Left kidney (tissue), 8 donors: ENCODE data around the gene ZNF322. TPM values are rescaled to one million over a fixed set of nuclear protein-coding genes. Genes with fewer than 3 reads are reported as not detected.
A peak's percentile ranks its signal among the peaks of the same experiment; 100 is the strongest.
"Not testable (repeated sequence)": the region's sequence is repeated elsewhere in the genome, so short reads cannot be mapped to it uniquely, and the experiment has no call there.

Experiments used
- DNase-seq: peaks from one replicate; pipeline ENCODE4 v3.0.0-alpha.2; 2013
- long read RNA-seq, 8 donors: transcript quantifications; one replicate each; lab custom pipeline, GENCODE V29; 2026
- polyA plus RNA-seq: library from polyadenylated mRNA; unstranded; fragments of 120-200 nt; gene quantifications from one replicate; pipeline ENCODE4 v1.2.1, GENCODE V29; 2013; ENCODE audit not compliant: insufficient read length

ZNF322 gene, protein sequence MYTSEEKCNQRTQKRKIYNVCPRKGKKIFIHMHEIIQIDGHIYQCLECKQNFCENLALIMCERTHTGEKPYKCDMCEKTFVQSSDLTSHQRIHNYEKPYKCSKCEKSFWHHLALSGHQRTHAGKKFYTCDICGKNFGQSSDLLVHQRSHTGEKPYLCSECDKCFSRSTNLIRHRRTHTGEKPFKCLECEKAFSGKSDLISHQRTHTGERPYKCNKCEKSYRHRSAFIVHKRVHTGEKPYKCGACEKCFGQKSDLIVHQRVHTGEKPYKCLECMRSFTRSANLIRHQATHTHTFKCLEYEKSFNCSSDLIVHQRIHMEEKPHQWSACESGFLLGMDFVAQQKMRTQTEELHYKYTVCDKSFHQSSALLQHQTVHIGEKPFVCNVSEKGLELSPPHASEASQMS
- 39.6 TPM for polyA plus RNA-seq
- long read RNA-seq, donor 1, full-length matches to known transcripts, result 20 of 20 reads
- long read RNA-seq, donor 1, partial matches to known transcripts, result 0 of 20 reads
- long read RNA-seq, donor 1, other reads (novel, unspliced or antisense), result 0 of 20 reads
- long read RNA-seq, donor 2, full-length matches to known transcripts, result 13 of 13 reads
- long read RNA-seq, donor 2, partial matches to known transcripts, result 0 of 13 reads
- long read RNA-seq, donor 2, other reads (novel, unspliced or antisense), result 0 of 13 reads
- long read RNA-seq, donor 3, full-length matches to known transcripts, result 11 of 11 reads
- long read RNA-seq, donor 3, partial matches to known transcripts, result 0 of 11 reads
- long read RNA-seq, donor 3, other reads (novel, unspliced or antisense), result 0 of 11 reads
- long read RNA-seq, donor 4, full-length matches to known transcripts, result 2 of 2 reads
- long read RNA-seq, donor 4, partial matches to known transcripts, result 0 of 2 reads
- long read RNA-seq, donor 4, other reads (novel, unspliced or antisense), result 0 of 2 reads
- long read RNA-seq, donor 5, full-length matches to known transcripts, result 16 of 16 reads
- long read RNA-seq, donor 5, partial matches to known transcripts, result 0 of 16 reads
- long read RNA-seq, donor 5, other reads (novel, unspliced or antisense), result 0 of 16 reads
- long read RNA-seq, donor 6, full-length matches to known transcripts, result 19 of 19 reads
- long read RNA-seq, donor 6, partial matches to known transcripts, result 0 of 19 reads
- long read RNA-seq, donor 6, other reads (novel, unspliced or antisense), result 0 of 19 reads
- long read RNA-seq, donor 7, full-length matches to known transcripts, result 20 of 20 reads
- long read RNA-seq, donor 7, partial matches to known transcripts, result 0 of 20 reads
- long read RNA-seq, donor 7, other reads (novel, unspliced or antisense), result 0 of 20 reads
- long read RNA-seq, donor 8, full-length matches to known transcripts, result 8 of 8 reads
- long read RNA-seq, donor 8, partial matches to known transcripts, result 0 of 8 reads
- long read RNA-seq, donor 8, other reads (novel, unspliced or antisense), result 0 of 8 reads

GRCh38 chr6:26659042-26659999 lies at the start of gene ZNF322:
ZNF322 (minus strand) TSS chr6:26659746; CDS start chr6:26638553, 21,193 bp downstream.
- peak; percentile 95 for DNase-seq

- DNase-seq, result not testable (repeated sequence)
Observed at GRCh38 chr6:26705780-26706179, 46.2 kb upstream of the ZNF322 start.

DNA sequence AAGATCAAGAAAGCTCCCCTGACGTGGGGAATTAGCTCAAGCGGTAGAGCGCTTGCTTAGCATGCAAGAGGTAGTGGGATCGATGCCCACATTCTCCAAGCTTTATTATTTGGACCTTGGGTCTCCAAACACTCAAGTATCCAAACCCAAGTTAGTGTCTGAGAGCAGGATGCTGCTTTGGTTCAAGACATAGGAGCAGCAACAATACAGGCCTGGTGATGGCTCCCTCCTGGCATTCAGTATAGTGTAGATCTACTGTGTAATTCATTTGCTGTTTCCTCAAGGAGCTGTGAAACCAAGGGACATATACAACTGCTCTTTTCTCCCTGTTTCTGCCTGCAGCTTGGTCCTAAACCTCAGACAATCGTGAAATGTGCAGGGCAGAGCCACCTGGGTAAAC lies 45.8 kb upstream of the ZNF322 start:
- DNase-seq, result not testable (repeated sequence)

DNA sequence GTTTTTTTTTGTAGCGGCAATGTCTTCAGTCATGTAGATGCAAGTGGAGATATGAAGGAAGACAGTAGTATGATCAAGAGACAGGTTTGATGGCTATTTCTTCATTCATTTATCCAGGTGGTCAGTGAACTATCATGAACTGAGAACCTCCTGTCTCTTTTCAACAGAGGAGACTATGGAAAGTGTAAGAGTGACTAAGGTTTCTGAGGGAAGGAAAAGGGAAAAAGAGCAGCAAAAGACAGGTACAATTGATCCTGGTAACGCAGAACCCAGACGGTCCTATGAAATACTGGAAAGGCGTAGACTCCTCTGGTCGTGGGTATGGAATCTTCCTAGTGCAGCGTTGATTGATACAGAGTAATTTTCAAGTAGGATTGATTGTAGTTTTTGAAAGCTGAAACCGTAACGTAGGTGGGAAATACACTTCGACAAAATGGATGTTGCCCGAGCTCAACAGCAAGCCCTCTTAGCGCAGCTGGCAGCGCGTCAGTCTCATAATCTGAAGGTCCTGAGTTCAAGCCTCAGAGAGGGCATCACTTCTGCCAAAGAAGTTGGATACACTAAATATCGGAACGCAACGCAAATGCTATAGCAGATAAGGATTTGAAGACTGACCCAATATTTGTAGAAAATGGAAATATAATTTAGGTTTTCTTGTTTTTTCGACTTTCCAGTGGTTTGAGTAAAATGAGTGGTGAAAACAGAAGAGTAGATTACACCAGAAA lies 41.6 kb upstream of the ZNF322 start:
- DNase-seq, result not testable (repeated sequence)

DNA sequence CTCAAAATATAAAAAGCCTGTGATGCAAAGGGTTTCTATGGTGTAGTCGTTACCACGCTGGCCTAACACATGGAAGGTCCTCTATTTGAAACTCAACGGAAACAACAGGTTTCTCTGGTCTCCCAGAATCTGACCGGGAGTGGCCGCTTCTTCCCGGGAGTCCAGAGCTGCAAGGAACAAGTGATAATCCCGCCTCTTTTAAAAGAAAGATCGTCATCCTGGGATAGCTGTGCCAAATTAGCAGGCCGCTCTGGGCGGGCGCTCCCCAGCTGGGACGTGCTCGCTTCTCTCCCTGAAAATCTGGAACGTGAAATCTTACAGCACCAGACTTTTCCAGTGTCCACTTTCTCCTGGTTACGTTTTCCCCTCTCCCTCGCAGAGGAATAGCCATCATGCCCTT lies 38.0 kb upstream of the ZNF322 start:
- not testable (repeated sequence) for DNase-seq

GRCh38 chr6:26689324-26689947 lies 29.9 kb upstream of the ZNF322 start:
- DNase-seq, result not testable (repeated sequence)

DNA sequence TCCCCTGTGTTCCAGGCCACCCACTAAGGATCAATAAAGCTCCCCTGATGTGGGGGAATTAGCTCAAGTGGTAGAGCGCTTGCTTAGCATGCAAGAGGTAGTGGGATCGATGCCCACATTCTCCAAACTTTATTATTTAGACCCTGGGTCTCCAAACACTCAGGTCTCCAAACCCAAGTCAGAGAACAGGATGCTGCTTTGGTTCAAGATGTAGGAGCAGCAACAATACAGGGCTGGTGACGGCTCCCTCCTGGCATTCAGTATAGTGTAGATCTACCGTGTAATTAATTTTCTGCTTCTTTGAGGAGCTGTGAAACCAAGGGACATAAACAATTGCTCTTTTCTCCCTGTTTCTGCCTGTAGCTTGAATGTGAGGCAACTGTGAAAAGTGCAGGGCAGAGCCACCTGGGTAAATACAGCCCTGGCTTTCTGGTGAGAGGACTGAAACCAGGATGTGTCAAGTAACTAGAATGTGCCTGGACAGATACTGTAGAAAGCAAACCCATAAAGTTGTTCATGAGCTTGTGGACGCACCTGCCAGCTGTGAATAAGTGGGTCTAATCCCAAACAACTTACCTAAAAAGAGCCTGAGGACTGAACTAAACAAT lies 23.0 kb upstream of the ZNF322 start:
- not testable (repeated sequence) for DNase-seq

DNA sequence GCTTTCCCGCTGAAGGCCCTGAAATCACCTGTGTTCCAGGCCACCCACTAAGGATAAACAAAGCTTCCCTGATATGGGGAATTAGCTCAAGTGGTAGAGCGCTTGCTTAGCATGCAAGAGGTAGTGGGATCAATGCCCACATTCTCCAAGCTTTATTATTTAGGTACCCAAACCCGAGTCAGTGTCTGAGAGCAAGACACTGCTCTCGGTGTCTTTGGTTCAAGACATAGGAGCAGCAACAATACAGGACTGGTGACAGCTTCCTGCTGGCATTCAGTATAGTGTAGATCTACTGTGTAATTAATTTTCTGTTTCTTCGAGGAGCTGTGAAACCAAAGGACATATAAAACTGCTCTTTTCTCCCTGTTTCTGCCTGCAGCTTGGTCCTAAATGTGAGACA lies 13.7 kb upstream of the ZNF322 start:
- DNase-seq, result not testable (repeated sequence)

- DNase-seq, result not testable (repeated sequence)
Observed at GRCh38 chr6:26670558-26670957, 11.0 kb upstream of the ZNF322 start.

DNA sequence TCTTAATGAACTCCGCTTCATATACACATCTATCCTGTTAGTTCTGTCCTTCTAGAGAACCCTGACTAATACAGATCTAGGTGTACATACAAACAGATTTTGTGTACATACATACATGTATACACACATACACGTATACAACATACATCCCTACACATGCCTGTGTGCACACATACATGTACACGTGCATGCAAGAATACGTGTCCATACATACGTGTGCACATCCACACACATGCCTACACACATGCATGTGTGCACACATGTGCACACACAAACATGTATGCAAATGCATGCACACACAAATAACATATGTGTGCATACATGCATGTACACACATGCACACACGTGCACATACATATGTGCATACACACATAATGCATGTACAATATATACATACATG lies 10.5 kb upstream of the ZNF322 start:
- DNase-seq, result not testable (repeated sequence)

DNA sequence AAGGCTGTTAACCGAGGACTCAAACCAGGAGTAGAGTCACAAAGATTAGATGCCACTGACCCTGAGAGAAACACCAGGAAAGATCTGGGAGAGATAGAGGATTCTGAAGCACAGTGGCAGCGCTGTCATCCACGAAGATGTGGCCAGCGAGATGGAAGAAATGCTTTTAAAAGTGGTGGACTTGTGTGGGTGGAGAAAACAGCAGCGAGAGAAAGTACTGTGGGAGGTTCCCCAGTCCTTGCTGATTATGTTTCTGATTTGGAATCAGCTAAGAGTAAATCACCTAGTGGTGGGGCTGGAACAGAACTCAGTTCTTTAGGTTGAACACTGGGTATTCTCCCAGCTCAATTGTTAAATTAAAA lies 435 bp upstream of the ZNF322 start:
- DNase-seq, result no peak

- DNase-seq, result no peak
Observed at GRCh38 chr6:26657256-26657655, 2.3 kb downstream of the ZNF322 start.

DNA sequence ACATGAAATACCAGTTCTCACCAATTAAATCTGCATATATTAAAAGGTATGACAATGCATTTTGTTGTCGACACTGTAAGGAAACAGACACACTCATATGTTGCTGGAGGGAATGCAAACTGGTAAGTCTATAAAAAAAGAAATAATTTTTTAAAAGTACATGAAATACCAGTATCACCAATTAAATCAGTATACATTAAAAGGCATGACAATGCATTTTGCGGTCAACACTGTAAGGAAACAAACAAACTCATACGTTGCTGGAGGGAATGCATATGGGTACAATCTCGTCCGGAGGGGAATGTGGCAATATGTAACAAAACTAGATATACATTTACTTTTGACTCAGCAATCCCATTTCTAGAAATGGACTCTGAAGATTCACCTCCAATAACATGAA lies 6.5 kb downstream of the ZNF322 start:
- DNase-seq, result no peak

DNA sequence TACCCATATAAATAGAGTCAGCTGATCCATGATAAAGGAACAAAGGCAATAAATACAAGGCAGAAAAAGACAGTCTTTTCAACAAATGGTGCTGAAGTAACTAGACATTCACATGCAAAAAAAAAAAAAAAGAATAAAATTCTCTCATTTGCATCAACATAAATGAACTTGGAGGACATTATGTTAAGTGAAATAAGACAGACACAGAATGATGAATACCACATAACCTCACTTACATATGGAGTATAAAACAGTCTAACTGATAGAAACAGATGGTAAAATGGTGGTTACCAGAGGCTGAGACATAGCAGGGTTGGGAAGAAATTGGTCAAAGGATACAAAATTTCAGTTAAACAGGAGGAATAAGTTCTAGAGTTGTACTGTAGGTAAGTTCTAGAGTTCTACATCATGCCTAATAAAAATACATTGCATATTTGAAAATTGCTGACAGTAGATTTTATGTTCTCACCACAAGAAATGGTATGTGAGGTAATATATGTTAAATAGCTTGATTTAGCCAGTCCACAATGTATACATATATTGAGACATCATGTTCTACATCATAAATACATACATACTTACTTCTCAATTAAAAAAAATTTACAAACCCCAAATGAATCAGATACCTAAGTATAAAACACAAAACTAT lies 8.3 kb downstream of the ZNF322 start:
- DNase-seq, result no peak

GRCh38 chr6:26646074-26646473 lies 13.5 kb downstream of the ZNF322 start:
- DNase-seq, result no peak

- no peak for DNase-seq
Observed at GRCh38 chr6:26640806-26641205, 18.7 kb downstream of the ZNF322 start.

DNA sequence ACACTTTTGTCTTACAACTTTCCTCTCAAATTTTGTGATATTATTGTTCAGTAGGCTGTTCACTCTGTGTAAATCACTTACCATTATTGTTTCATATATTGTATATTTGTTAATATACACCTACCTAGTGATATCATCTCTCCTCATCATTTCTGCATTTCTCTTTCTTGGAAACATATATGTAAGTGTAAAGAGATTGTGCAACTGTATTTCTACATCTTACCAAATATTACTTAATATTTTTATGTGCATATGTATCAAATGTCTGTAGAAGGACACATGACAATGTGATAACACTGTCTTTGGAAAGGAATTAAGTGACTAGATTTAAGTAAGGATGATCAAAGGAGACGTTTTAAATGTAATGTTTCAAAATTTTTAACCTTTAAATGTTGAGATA lies 30.2 kb downstream of the ZNF322 start:
- DNase-seq, result no peak

GRCh38 chr6:26627843-26628242 lies 31.7 kb downstream of the ZNF322 start:
- no peak for DNase-seq
